MM.1S (cell line): ENCODE data around the gene DKK1.

Experiments
- EZH2 ChIP-seq: fragments of 300-600 bp; sonication (generic); optimal IDR thresholded peaks from 2 replicates; pipeline ENCODE3; 2017; ENCODE audit warnings: low read depth, mild to moderate bottlenecking, antibody characterized with exemption, low read length, mixed read lengths
- EZH2phosphoT487 ChIP-seq: fragments of 300-600 bp; sonication (generic); IDR thresholded peaks from 2 replicates; pipeline ENCODE4 v1.6.1; 2018; ENCODE audit warnings: antibody characterized with exemption, low read length
- TF ChIP-seq, protein P1 (sequence below): fragments of 300-600 bp; sonication (generic); IDR thresholded peaks from 2 replicates; pipeline ENCODE4 v1.5.1; 2016; ENCODE audit warnings: antibody characterized with exemption, low read length, mixed read lengths

DNA sequence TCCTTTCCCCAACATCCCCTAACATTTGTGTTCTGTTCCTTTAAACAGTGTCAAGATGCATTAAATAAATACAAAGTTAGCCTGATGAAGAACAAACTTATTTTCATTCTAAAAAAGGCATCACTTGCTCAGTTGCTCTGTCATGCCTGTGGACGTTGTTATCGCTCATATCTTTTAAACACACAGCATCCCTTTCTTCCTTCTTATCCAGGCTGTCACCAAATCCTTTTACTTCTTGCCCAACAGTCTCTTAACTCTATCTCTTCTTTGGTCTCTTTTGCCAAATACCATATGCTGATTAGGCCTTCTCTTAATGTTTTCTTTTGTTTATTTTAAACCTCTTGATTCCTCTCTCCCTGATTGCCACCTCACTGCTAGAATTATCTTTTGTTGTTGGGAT lies 43.9 kb downstream of the DKK1 start:
- TF ChIP-seq EZH2phosphoT487, result no peak
- TF ChIP-seq, protein P1, sequence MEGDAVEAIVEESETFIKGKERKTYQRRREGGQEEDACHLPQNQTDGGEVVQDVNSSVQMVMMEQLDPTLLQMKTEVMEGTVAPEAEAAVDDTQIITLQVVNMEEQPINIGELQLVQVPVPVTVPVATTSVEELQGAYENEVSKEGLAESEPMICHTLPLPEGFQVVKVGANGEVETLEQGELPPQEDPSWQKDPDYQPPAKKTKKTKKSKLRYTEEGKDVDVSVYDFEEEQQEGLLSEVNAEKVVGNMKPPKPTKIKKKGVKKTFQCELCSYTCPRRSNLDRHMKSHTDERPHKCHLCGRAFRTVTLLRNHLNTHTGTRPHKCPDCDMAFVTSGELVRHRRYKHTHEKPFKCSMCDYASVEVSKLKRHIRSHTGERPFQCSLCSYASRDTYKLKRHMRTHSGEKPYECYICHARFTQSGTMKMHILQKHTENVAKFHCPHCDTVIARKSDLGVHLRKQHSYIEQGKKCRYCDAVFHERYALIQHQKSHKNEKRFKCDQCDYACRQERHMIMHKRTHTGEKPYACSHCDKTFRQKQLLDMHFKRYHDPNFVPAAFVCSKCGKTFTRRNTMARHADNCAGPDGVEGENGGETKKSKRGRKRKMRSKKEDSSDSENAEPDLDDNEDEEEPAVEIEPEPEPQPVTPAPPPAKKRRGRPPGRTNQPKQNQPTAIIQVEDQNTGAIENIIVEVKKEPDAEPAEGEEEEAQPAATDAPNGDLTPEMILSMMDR, result no peak
- no peak for TF ChIP-seq EZH2
